HEK293 (cell line): ENCODE results near the gene NR2F1-AS1.

Experiments
- CTCF ChIA-PET: fragments of 350-600 bp; formaldehyde crosslinking; extraction: SDS; loops from one replicate; lab custom pipeline; 2021; ENCODE audit warnings: antibody characterized with exemption; lab: Yijun Ruan, JAX
- POLR2A ChIA-PET: fragments of 300-600 bp; formaldehyde crosslinking; extraction: SDS; loops from one replicate; lab custom pipeline; 2020; ENCODE audit warnings: antibody characterized with exemption, inconsistent platforms; lab: Yijun Ruan, JAX
- H3K27ac ChIP-seq: fragments of 200-500 bp; sonication (Bioruptor generic); 2 replicates; pipeline ENCODE4 v1.5.1; 2014; ENCODE audit warnings: low read depth, low read length, control low read depth, inconsistent platforms; ENCODE audit errors: extremely low read depth
- H3K36me3 ChIP-seq, 2 experiments: fragments of 200-500 bp in 1 of 2; sonication (Bioruptor generic) in 1 of 2; 1 replicate in 1 of 2; 2 replicates in 1 of 2; pipeline ENCODE4 v1.5.1; 2014 to 2017; ENCODE audit warnings: inconsistent platforms in 2 of 2, low read length in 2 of 2; ENCODE audit not compliant: control insufficient read depth in 2 of 2, insufficient read depth in 1 of 2
- H3K4me1 ChIP-seq: fragments of 200-500 bp; sonication (Bioruptor generic); 2 replicates; pipeline ENCODE4 v1.5.1; 2014; ENCODE audit warnings: mild to moderate bottlenecking, low read length, inconsistent platforms; ENCODE audit not compliant: control insufficient read depth, insufficient read depth
- H3K4me3 ChIP-seq: 2 replicates; pipeline ENCODE4 v1.5.1; 2011; ENCODE audit warnings: low read depth, mild to moderate bottlenecking, control low read depth, low read length, moderate library complexity
- H3K9me3 ChIP-seq: fragments of 200-500 bp; sonication (Bioruptor generic); 2 replicates; pipeline ENCODE4 v1.5.1; 2014; ENCODE audit warnings: low read depth, low read length, inconsistent platforms; ENCODE audit not compliant: control insufficient read depth, insufficient read depth
- HOXA7 ChIP-seq: sonication (generic); formaldehyde crosslinking; IDR thresholded peaks from 2 replicates; pipeline ENCODE4 v1.8.1; 2022; ENCODE audit warnings: missing genetic modification reagents, borderline replicate concordance
- OVOL3 ChIP-seq: fragments of 450-650 bp; formaldehyde crosslinking; IDR thresholded peaks from 2 replicates; pipeline ENCODE4 v1.5.1; 2016; ENCODE audit warnings: missing biosample characterization, missing genetic modification characterization
- PRDM6 ChIP-seq: fragments of 450-650 bp; formaldehyde crosslinking; IDR thresholded peaks from 2 replicates; pipeline ENCODE4 v1.5.1; 2017; ENCODE audit warnings: missing biosample characterization, missing genetic modification characterization
- TRIM28 ChIP-seq: IDR thresholded peaks from 2 replicates; pipeline ENCODE4 v1.6.1; 2011; ENCODE audit warnings: low read length, control low read depth, borderline replicate concordance
- TSHZ1 ChIP-seq: fragments of 450-650 bp; formaldehyde crosslinking; IDR thresholded peaks from 2 replicates; pipeline ENCODE4 v1.5.1; 2016; ENCODE audit warnings: missing biosample characterization, missing genetic modification characterization, borderline replicate concordance
- ZBTB1 ChIP-seq: fragments of 450-650 bp; formaldehyde crosslinking; IDR thresholded peaks from 2 replicates; pipeline ENCODE4 v1.5.1; 2016; ENCODE audit warnings: missing biosample characterization, missing genetic modification characterization
- ZIC2 ChIP-seq: fragments of 450-650 bp; formaldehyde crosslinking; IDR thresholded peaks from 2 replicates; pipeline ENCODE4 v1.5.1; 2016; ENCODE audit warnings: missing biosample characterization, missing genetic modification characterization
- ZNF138 ChIP-seq: fragments of 450-650 bp; formaldehyde crosslinking; IDR thresholded peaks from 2 replicates; pipeline ENCODE4 v1.5.1; 2016; ENCODE audit warnings: missing biosample characterization, missing genetic modification characterization, borderline replicate concordance
- ZNF239 ChIP-seq: fragments of 450-650 bp; formaldehyde crosslinking; IDR thresholded peaks from 2 replicates; pipeline ENCODE4 v1.5.1; 2016; ENCODE audit warnings: missing biosample characterization, missing genetic modification characterization
- ZNF26 ChIP-seq: fragments of 450-650 bp; formaldehyde crosslinking; IDR thresholded peaks from 2 replicates; pipeline ENCODE4 v1.5.1; 2016; ENCODE audit warnings: missing biosample characterization, missing genetic modification characterization
- ZNF280C ChIP-seq: fragments of 450-650 bp; formaldehyde crosslinking; IDR thresholded peaks from 2 replicates; pipeline ENCODE4 v1.5.1; 2016; ENCODE audit warnings: missing biosample characterization, missing genetic modification characterization
- ZNF280D ChIP-seq: fragments of 450-650 bp; formaldehyde crosslinking; IDR thresholded peaks from 2 replicates; pipeline ENCODE4 v1.5.1; 2016; ENCODE audit warnings: missing biosample characterization, missing genetic modification characterization
- ZNF335 ChIP-seq: fragments of 450-650 bp; formaldehyde crosslinking; conservative IDR thresholded peaks from 2 replicates; pipeline ENCODE4 v1.5.1; 2016; ENCODE audit warnings: missing biosample characterization, missing genetic modification characterization
- ZNF423 ChIP-seq: fragments of 450-650 bp; formaldehyde crosslinking; IDR thresholded peaks from 2 replicates; pipeline ENCODE4 v1.5.1; 2016; ENCODE audit warnings: missing biosample characterization, missing genetic modification characterization
- ZNF426 ChIP-seq: fragments of 450-650 bp; formaldehyde crosslinking; IDR thresholded peaks from 2 replicates; pipeline ENCODE4 v1.5.1; 2017; ENCODE audit warnings: missing biosample characterization, missing genetic modification characterization, mild to moderate bottlenecking, inconsistent platforms, moderate library complexity
- ZNF521 ChIP-seq: fragments of 450-650 bp; formaldehyde crosslinking; IDR thresholded peaks from 2 replicates; pipeline ENCODE4 v1.5.1; 2017; ENCODE audit warnings: missing biosample characterization, mild to moderate bottlenecking, missing genetic modification characterization
- ZNF571 ChIP-seq: fragments of 450-650 bp; formaldehyde crosslinking; IDR thresholded peaks from 2 replicates; pipeline ENCODE4 v1.5.0; 2017; ENCODE audit warnings: missing biosample characterization, missing genetic modification characterization
- ZNF623 ChIP-seq: fragments of 450-650 bp; formaldehyde crosslinking; IDR thresholded peaks from 2 replicates; pipeline ENCODE4 v1.5.1; 2016; ENCODE audit warnings: missing biosample characterization, missing genetic modification characterization
- ZNF704 ChIP-seq: fragments of 450-650 bp; formaldehyde crosslinking; IDR thresholded peaks from 2 replicates; pipeline ENCODE4 v1.5.1; 2016; ENCODE audit warnings: missing biosample characterization, missing genetic modification characterization
- ZNF76 ChIP-seq: fragments of 450-650 bp; formaldehyde crosslinking; IDR thresholded peaks from 2 replicates; pipeline ENCODE4; 2016; ENCODE audit warnings: low read depth, missing biosample characterization, missing genetic modification characterization, borderline replicate concordance
- ZNF768 ChIP-seq: fragments of 450-650 bp; formaldehyde crosslinking; IDR thresholded peaks from 2 replicates; pipeline ENCODE4 v1.5.1; 2018; ENCODE audit warnings: missing biosample characterization, mild to moderate bottlenecking, missing genetic modification characterization
- ZNF792 ChIP-seq: fragments of 450-650 bp; formaldehyde crosslinking; IDR thresholded peaks from 2 replicates; pipeline ENCODE4 v1.5.1; 2016; ENCODE audit warnings: missing biosample characterization, missing genetic modification characterization
- ZSCAN23 ChIP-seq: fragments of 450-650 bp; formaldehyde crosslinking; IDR thresholded peaks from 2 replicates; pipeline ENCODE4 v1.5.1; 2016; ENCODE audit warnings: missing biosample characterization, missing genetic modification characterization

Gene NR2F1-AS1

GRCh38 chr5:93461756-93462155, 119.3 kb downstream of the NR2F1-AS1 start:
- no peaks in the 10 kb centered on the region for H3K36me3 ChIP-seq
- CTCF ChIA-PET, result no interaction called here
- TF ChIP-seq ZNF138 (tag by site-specific recombination) (no peak), ZBTB1 (no peak), ZNF792 (tag by site-specific recombination) (no peak), TSHZ1 (tag by site-specific recombination) (no peak), ZNF239 (no peak), OVOL3 (tag by site-specific recombination) (no peak), ZNF335 (tag by site-specific recombination) (no peak), TRIM28 (no peak), ZNF521 (tag by site-specific recombination) (no peak), ZNF571 (tag by site-specific recombination) (no peak), ZNF704 (tag by site-specific recombination) (no peak), ZIC2 (no peak), ZNF280D (no peak), ZNF623 (tag by site-specific recombination) (no peak), ZSCAN23 (tag by site-specific recombination) (no peak), ZNF280C (tag by site-specific recombination) (no peak)
- TF ChIP-seq, all 188 proteins: peak for 0
- Histone ChIP-seq H3K27ac (no peak overlapping the region), H3K4me1 (no peaks in the 10 kb centered on the region), H3K4me3 (no peak overlapping the region), H3K9me3 (no peaks in the 10 kb centered on the region)
- POLR2A ChIA-PET, result no interaction called here

GRCh38 chr5:93460286-93460685, 120.7 kb downstream of the NR2F1-AS1 start:
- no peak overlapping the region for H3K27ac ChIP-seq
- ChIA-PET POLR2A (no interaction called here), CTCF (interaction anchor here (0.5 kb wide), 1 partner anchor 436 kb away, joined by 4 read pairs; no protein-coding TSS in a partner anchor)
- no peaks in the 10 kb centered on the region for H3K9me3 ChIP-seq
- TF ChIP-seq ZNF423 (tag by site-specific recombination), result no peak
- TF ChIP-seq ZNF768 (tag by site-specific recombination), result no peak
- no peak for TF ChIP-seq ZNF26 (tag by site-specific recombination)
- no peak for TF ChIP-seq PRDM6 (tag by site-specific recombination)
- no peak for TF ChIP-seq ZNF426 (tag by site-specific recombination)
- TF ChIP-seq HOXA7, result no peak
- no peak for TF ChIP-seq ZNF76
- H3K36me3 ChIP-seq, result no peaks in the 10 kb centered on the region
- H3K4me3 ChIP-seq, result no peak overlapping the region
- H3K4me1 ChIP-seq, result no peaks in the 10 kb centered on the region
